H9 (cell line): Measurements from ENCODE around the gene ST8SIA6. TPM values are rescaled to one million over a fixed set of nuclear protein-coding genes. Genes with fewer than 3 reads are reported as not detected.

Experiments
- DNase-seq: peaks from one replicate; pipeline ENCODE4 v3.0.0-alpha.2; 2017
- H2AFZ ChIP-seq: one replicate; pipeline ENCODE4 v1.6.1; 2013; ENCODE audit warnings: mild to moderate bottlenecking, low read length, control low read depth, moderate library complexity
- H2AK5ac ChIP-seq: 2 replicates; pipeline ENCODE4 v1.6.1; 2013; ENCODE audit warnings: low read length, control low read depth, mixed read lengths; ENCODE audit not compliant: insufficient read length
- H2BK120ac ChIP-seq: one replicate; pipeline ENCODE4 v1.6.1; 2013; ENCODE audit warnings: low read depth, mild to moderate bottlenecking, low read length, control low read depth, inconsistent platforms; ENCODE audit not compliant: poor library complexity, severe bottlenecking
- H2BK12ac ChIP-seq: 2 replicates; pipeline ENCODE4 v1.6.1; 2013; ENCODE audit warnings: low read length, control low read depth, mixed read lengths, low read depth; ENCODE audit not compliant: insufficient read length
- H2BK15ac ChIP-seq: 2 replicates; pipeline ENCODE4 v1.6.1; 2013; ENCODE audit warnings: low read depth, low read length, control low read depth
- H2BK20ac ChIP-seq: one replicate; pipeline ENCODE4 v1.6.1; 2013; ENCODE audit warnings: low read depth, mild to moderate bottlenecking, low read length, control low read depth, inconsistent platforms; ENCODE audit not compliant: poor library complexity, severe bottlenecking
- H2BK5ac ChIP-seq: 2 replicates; pipeline ENCODE4 v1.6.1; 2013; ENCODE audit warnings: low read length, control low read depth, mixed read lengths; ENCODE audit not compliant: insufficient read length
- H3K14ac ChIP-seq: 2 replicates; pipeline ENCODE4 v1.6.1; 2013; ENCODE audit warnings: low read length, control low read depth; ENCODE audit not compliant: insufficient read depth
- H3K18ac ChIP-seq: 2 replicates; pipeline ENCODE4 v1.6.1; 2013; ENCODE audit warnings: low read depth, mild to moderate bottlenecking, mixed read lengths, low read length, control low read depth; ENCODE audit not compliant: insufficient read length
- H3K23ac ChIP-seq: 2 replicates; pipeline ENCODE4 v1.6.1; 2013; ENCODE audit warnings: low read length, control low read depth, mixed read lengths, low read depth; ENCODE audit not compliant: insufficient read length
- H3K23me2 ChIP-seq: 2 replicates; pipeline ENCODE4 v1.6.1; 2013; ENCODE audit warnings: low read depth, mild to moderate bottlenecking, mixed read lengths, low read length, control low read depth; ENCODE audit not compliant: insufficient read length, poor library complexity, severe bottlenecking
- H3K27ac ChIP-seq: 2 replicates; pipeline ENCODE4 v1.5.1; 2013; ENCODE audit warnings: low read length, control low read depth, mixed read lengths, low read depth; ENCODE audit not compliant: insufficient read length
- H3K27me3 ChIP-seq: 2 replicates; pipeline ENCODE4 v1.6.1; 2013; ENCODE audit warnings: low read length, control low read depth, inconsistent platforms; ENCODE audit not compliant: insufficient read depth
- H3K4ac ChIP-seq: 2 replicates; pipeline ENCODE4 v1.6.1; 2013; ENCODE audit warnings: low read depth, mild to moderate bottlenecking, control low read depth, inconsistent platforms, low read length, moderate library complexity
- H3K4me1 ChIP-seq: 2 replicates; pipeline ENCODE4 v1.6.1; 2013; ENCODE audit warnings: low read length, control low read depth, inconsistent platforms; ENCODE audit not compliant: insufficient read depth
- H3K4me2 ChIP-seq: 2 replicates; pipeline ENCODE4 v1.6.1; 2013; ENCODE audit warnings: low read length, control low read depth, mixed read lengths; ENCODE audit not compliant: insufficient read length, insufficient read depth
- H3K56ac ChIP-seq: 2 replicates; pipeline ENCODE4 v1.6.1; 2013; ENCODE audit warnings: low read depth, mild to moderate bottlenecking, mixed read lengths, low read length, control low read depth; ENCODE audit not compliant: insufficient read length
- H3K79me1 ChIP-seq: 2 replicates; pipeline ENCODE4 v1.6.1; 2013; ENCODE audit warnings: low read depth, mild to moderate bottlenecking, moderate library complexity, low read length, control low read depth, inconsistent platforms; ENCODE audit not compliant: insufficient read depth, poor library complexity, severe bottlenecking
- H3K79me2 ChIP-seq: 2 replicates; pipeline ENCODE4 v1.6.1; 2013; ENCODE audit warnings: low read length, control low read depth, inconsistent platforms; ENCODE audit not compliant: insufficient read depth
- H3K9ac ChIP-seq: 2 replicates; pipeline ENCODE4 v1.6.1; 2013; ENCODE audit warnings: low read length, control low read depth, mixed read lengths; ENCODE audit not compliant: insufficient read length; ENCODE audit errors: extremely low read depth
- H3K9me3 ChIP-seq: one replicate; pipeline ENCODE4 v1.6.1; 2013; ENCODE audit warnings: low read depth, low read length, inconsistent platforms; ENCODE audit not compliant: control insufficient read depth
- H3T11ph ChIP-seq: one replicate; pipeline ENCODE4 v1.6.1; 2013; ENCODE audit warnings: mild to moderate bottlenecking, low read length, control low read depth, inconsistent platforms
- H4K20me1 ChIP-seq: one replicate; pipeline ENCODE4 v1.6.1; 2013; ENCODE audit not compliant: control insufficient read depth, insufficient read length, insufficient read depth
- H4K5ac ChIP-seq: 2 replicates; pipeline ENCODE4 v1.6.1; 2013; ENCODE audit warnings: low read depth, mild to moderate bottlenecking, mixed read lengths, low read length, control low read depth; ENCODE audit not compliant: insufficient read length
- H4K8ac ChIP-seq: replicated peaks from 2 replicates; pipeline ENCODE4 v1.6.1; 2013; ENCODE audit warnings: low read length, control low read depth, mixed read lengths, low read depth; ENCODE audit not compliant: insufficient read length
- H4K91ac ChIP-seq: 2 replicates; pipeline ENCODE4 v1.6.1; 2013; ENCODE audit warnings: low read depth, mild to moderate bottlenecking, moderate library complexity, mixed read lengths, low read length, control low read depth; ENCODE audit not compliant: insufficient read length
- H3K27ac Mint-ChIP-seq, 3 experiments: 2 replicates in 2 of 3; 3 replicates in 1 of 3; pipeline ENCODE4 v1.8.0; 2020 to 2021; ENCODE audit warnings: mixed read lengths in 3 of 3, mild to moderate bottlenecking in 1 of 3, moderate library complexity in 1 of 3
- H3K27me3 Mint-ChIP-seq: 2 replicates; pipeline ENCODE4 v1.8.0; 2021; ENCODE audit warnings: low read depth, mild to moderate bottlenecking, moderate library complexity, mixed read lengths
- H3K36me3 Mint-ChIP-seq, 3 experiments: 2 replicates in 2 of 3; 3 replicates in 1 of 3; pipeline ENCODE4 v1.8.0; 2020 to 2021; ENCODE audit warnings: low read depth in 3 of 3, mixed read lengths in 3 of 3; ENCODE audit not compliant: insufficient read depth in 1 of 3
- H3K4me1 Mint-ChIP-seq, 2 experiments: 2 replicates each; pipeline ENCODE4 v1.8.0; 2020; ENCODE audit warnings: mixed read lengths in 2 of 2
- H3K4me3 Mint-ChIP-seq, 2 experiments: 2 replicates in 1 of 2; 3 replicates in 1 of 2; pipeline ENCODE4 v1.8.0; 2020 to 2021; ENCODE audit warnings: mild to moderate bottlenecking in 2 of 2, mixed read lengths in 2 of 2, moderate library complexity in 1 of 2
- H3K9me3 Mint-ChIP-seq, 2 experiments: 2 replicates in 1 of 2; 3 replicates in 1 of 2; pipeline ENCODE4 v1.8.0; 2020; ENCODE audit warnings: mild to moderate bottlenecking in 2 of 2, mixed read lengths in 2 of 2, moderate library complexity in 1 of 2
- WGBS: extraction: QIAGEN DNeasy Blood & Tissue Kit; methylation state at CpG from one replicate; pipeline ENCODE4 v1.1.7; 2013; ENCODE audit warnings: missing lambda C conversion rate, low lambda C conversion rate, mixed read lengths; ENCODE audit not compliant: insufficient read length; ENCODE audit errors: extremely low coverage; 5-methylcytosine and 5-hydroxymethylcytosine counted together
- total RNA-seq: library from RNA; stranded (reverse); gene quantifications from 2 replicates; pipeline ENCODE4 v1.2.1, GENCODE V29; 2021
- TF ChIP-seq, protein P1 (sequence below): fragments of 200-600 bp; sonication (generic); conservative IDR thresholded peaks from 3 replicates; pipeline ENCODE4 v1.8.0; 2021; ENCODE audit warnings: antibody characterized with exemption, mild to moderate bottlenecking

The ST8SIA6 gene
- total RNA-seq, 1 experiment from 2014 or later: 0.37 TPM

GRCh38 chr10:17473228-17473950 lies 19.0 kb upstream of the ST8SIA6 start:
- H4K91ac ChIP-seq: no peak overlapping the region
- no peak overlapping the region for H2AK5ac ChIP-seq
- no peak overlapping the region for H3K23ac ChIP-seq
- H3K27ac ChIP-seq: no peak overlapping the region
- no peak overlapping the region for H2BK20ac ChIP-seq
- H3K4me1 Mint-ChIP-seq: peaks cover 8% of the 10 kb centered on the region in 2 experiments
- H2BK120ac ChIP-seq: no peak overlapping the region
- no peak overlapping the region for H2BK15ac ChIP-seq
- H3K27me3 ChIP-seq: no peaks in the 10 kb centered on the region
- H3K18ac ChIP-seq: no peak overlapping the region
- no CpG with 5 or more reads among the region's 11 CpGs for WGBS
- no peak overlapping the region for H3K4me2 ChIP-seq
- TF ChIP-seq, protein P1, sequence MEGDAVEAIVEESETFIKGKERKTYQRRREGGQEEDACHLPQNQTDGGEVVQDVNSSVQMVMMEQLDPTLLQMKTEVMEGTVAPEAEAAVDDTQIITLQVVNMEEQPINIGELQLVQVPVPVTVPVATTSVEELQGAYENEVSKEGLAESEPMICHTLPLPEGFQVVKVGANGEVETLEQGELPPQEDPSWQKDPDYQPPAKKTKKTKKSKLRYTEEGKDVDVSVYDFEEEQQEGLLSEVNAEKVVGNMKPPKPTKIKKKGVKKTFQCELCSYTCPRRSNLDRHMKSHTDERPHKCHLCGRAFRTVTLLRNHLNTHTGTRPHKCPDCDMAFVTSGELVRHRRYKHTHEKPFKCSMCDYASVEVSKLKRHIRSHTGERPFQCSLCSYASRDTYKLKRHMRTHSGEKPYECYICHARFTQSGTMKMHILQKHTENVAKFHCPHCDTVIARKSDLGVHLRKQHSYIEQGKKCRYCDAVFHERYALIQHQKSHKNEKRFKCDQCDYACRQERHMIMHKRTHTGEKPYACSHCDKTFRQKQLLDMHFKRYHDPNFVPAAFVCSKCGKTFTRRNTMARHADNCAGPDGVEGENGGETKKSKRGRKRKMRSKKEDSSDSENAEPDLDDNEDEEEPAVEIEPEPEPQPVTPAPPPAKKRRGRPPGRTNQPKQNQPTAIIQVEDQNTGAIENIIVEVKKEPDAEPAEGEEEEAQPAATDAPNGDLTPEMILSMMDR: no peak
- H3K9me3 Mint-ChIP-seq: peaks cover 11% of the 10 kb centered on the region in 2 experiments
- no peaks in the 10 kb centered on the region for H3K79me2 ChIP-seq
- no peak overlapping the region for H3K27ac Mint-ChIP-seq
- DNase-seq: no peak
- no peaks in the 10 kb centered on the region for H3K4me1 ChIP-seq
- no peak overlapping the region for H3K4ac ChIP-seq
- no peak overlapping the region for H4K8ac ChIP-seq
- H3K14ac ChIP-seq: no peak overlapping the region
- no peak overlapping the region for H2AFZ ChIP-seq
- no peak overlapping the region for H2BK5ac ChIP-seq
- H3T11ph ChIP-seq: no peak overlapping the region
- no peak overlapping the region for H2BK12ac ChIP-seq
- no peaks in the 10 kb centered on the region for H3K9me3 ChIP-seq
- no peaks in the 10 kb centered on the region for H3K79me1 ChIP-seq
- no peak overlapping the region for H3K9ac ChIP-seq
- no peaks in the 10 kb centered on the region for H3K23me2 ChIP-seq
- no peaks in the 10 kb centered on the region for H4K20me1 ChIP-seq
- no peak overlapping the region for H3K4me3 Mint-ChIP-seq
- H3K36me3 Mint-ChIP-seq: peaks cover 0 to 6% (median 2%) of the 10 kb centered on the region in 3 experiments; a peak in 4 of 7 replicates
- H4K5ac ChIP-seq: no peak overlapping the region
- H3K27me3 Mint-ChIP-seq: no peaks in the 10 kb centered on the region; the same call in 1 of the 2 replicates
- no peak overlapping the region for H3K56ac ChIP-seq
